GM12878 (cell line): ENCODE results near the gene BFSP2. TPM values are rescaled to one million over a fixed set of nuclear protein-coding genes. Genes with fewer than 3 reads are reported as not detected.

Experiments used
- ATAC-seq: fragments of 200-7000 bp; cut with Tn5 transposase; 3 replicates; pipeline ENCODE4 v1.9.1; 2020; ENCODE audit warnings: mild to moderate bottlenecking, moderate library complexity
- BruUV-seq: library from RNA; stranded (reverse); fragments of 400-500 nt; replicated peaks from 2 replicates; lab custom pipeline; 2021; lab: Mats Ljungman, UMichigan
- CTCF ChIA-PET: fragments of 300-600 bp; sonication (Branson Sonifier 250); formaldehyde crosslinking; extraction: SDS; loops from one replicate; lab custom pipeline; 2021; ENCODE audit warnings: inconsistent platforms; lab: Yijun Ruan, JAX
- POLR2A ChIA-PET: fragments of 350-600 bp; formaldehyde crosslinking; extraction: SDS; loops from one replicate; lab custom pipeline; 2021; ENCODE audit warnings: inconsistent platforms; lab: Charles Lee
- RAD21 ChIA-PET: fragments of 300-600 bp; sonication (Branson Sonifier 250); formaldehyde crosslinking; loops from one replicate; lab custom pipeline; 2023; ENCODE audit warnings: antibody characterized with exemption; ENCODE audit not compliant: unreplicated experiment; lab: Charles Lee
- SMC1A ChIA-PET: fragments of 300-600 bp; sonication (Branson Sonifier 250); formaldehyde crosslinking; loops from one replicate; lab custom pipeline; 2023; ENCODE audit not compliant: unreplicated experiment, uncharacterized antibody; lab: Charles Lee
- DNase-seq: peaks from one replicate; pipeline ENCODE4 v3.0.0-alpha.2; 2011; ENCODE audit warnings: low read depth, low spot score
- FAIRE-seq: peaks from 3 replicates; lab custom pipeline; 2011; peaks lifted over from hg19 to GRCh38; lab: Jason Lieb, UNC
- H2AFZ ChIP-seq: 2 replicates; pipeline ENCODE4 v1.6.0; 2011; ENCODE audit warnings: low read depth, low read length, control low read depth; ENCODE audit not compliant: control insufficient read depth
- H3K27ac ChIP-seq: 2 replicates; pipeline ENCODE4 v1.5.1; 2011; ENCODE audit warnings: control low read depth; ENCODE audit not compliant: control insufficient read depth, insufficient read depth
- H3K27me3 ChIP-seq, 2 experiments: replicated peaks in 1 of 2; 2 replicates each; pipeline versions ENCODE4 v1.6.0 to v1.6.1; 2011; ENCODE audit warnings: low read length in 1 of 2; ENCODE audit not compliant: control insufficient read depth in 2 of 2, insufficient read depth in 2 of 2
- H3K36me3 ChIP-seq, 2 experiments: 2 replicates each; pipeline ENCODE4 v1.5.1; 2011; ENCODE audit warnings: low read length in 1 of 2; ENCODE audit not compliant: control insufficient read depth in 2 of 2, insufficient read depth in 2 of 2
- H3K4me1 ChIP-seq: 2 replicates; pipeline ENCODE4 v1.6.1; 2011; ENCODE audit warnings: mild to moderate bottlenecking, low read length, moderate library complexity, mixed read lengths; ENCODE audit not compliant: control insufficient read depth, insufficient read depth
- H3K4me2 ChIP-seq: 2 replicates; pipeline ENCODE4 v1.6.0; 2011; ENCODE audit warnings: control low read depth; ENCODE audit not compliant: control insufficient read depth, insufficient read depth
- H3K4me3 ChIP-seq: fragments of 200-600 bp; sonication (generic); 2 replicates; pipeline ENCODE4 v1.5.1; 2016
- H3K79me2 ChIP-seq: 2 replicates; pipeline ENCODE4 v1.6.0; 2011; ENCODE audit warnings: low read length; ENCODE audit not compliant: control insufficient read depth, insufficient read depth
- H3K9ac ChIP-seq: 2 replicates; pipeline ENCODE4 v1.8.0; 2011; ENCODE audit warnings: low read length, control low read depth, mixed read lengths; ENCODE audit not compliant: control insufficient read depth, insufficient read depth
- H3K9me3 ChIP-seq: replicated peaks from 3 replicates; pipeline ENCODE4 v1.5.1; 2011; ENCODE audit warnings: mild to moderate bottlenecking, low read length; ENCODE audit not compliant: control insufficient read depth, insufficient read depth
- H4K20me1 ChIP-seq: 2 replicates; pipeline ENCODE4 v1.6.0; 2011; ENCODE audit not compliant: control insufficient read depth, insufficient read depth
- CBFB ChIP-seq: IDR thresholded peaks from 2 replicates; pipeline ENCODE4 v1.6.1; 2016; ENCODE audit warnings: antibody characterized with exemption, low read depth
- EZH2 ChIP-seq: IDR thresholded peaks from 2 replicates; pipeline ENCODE4 v1.6.1; 2012; ENCODE audit warnings: low read depth, mild to moderate bottlenecking, control low read depth, inconsistent platforms, low read length, borderline replicate concordance; ENCODE audit not compliant: control insufficient read depth
- MEF2B ChIP-seq: fragments of 450-650 bp; IDR thresholded peaks from 2 replicates; pipeline ENCODE4 v1.6.1; 2018; ENCODE audit warnings: mild to moderate bottlenecking, moderate library complexity; ENCODE audit not compliant: partially characterized antibody, poor library complexity, severe bottlenecking
- NFXL1 ChIP-seq: fragments of 450-650 bp; IDR thresholded peaks from 2 replicates; pipeline ENCODE4 v1.6.1; 2017; ENCODE audit warnings: antibody characterized with exemption, mild to moderate bottlenecking, borderline replicate concordance
- PAX5 ChIP-seq: IDR thresholded peaks from 2 replicates; pipeline ENCODE4 v1.6.1; 2011; ENCODE audit warnings: low read depth, low read length, borderline replicate concordance
- POLR2AphosphoS2 ChIP-seq: IDR thresholded peaks from 2 replicates; pipeline ENCODE4 v1.6.1; 2011; ENCODE audit warnings: low read depth, mild to moderate bottlenecking, low read length, improper control_type of control experiment, moderate library complexity
- RFX5 ChIP-seq: IDR thresholded peaks from 2 replicates; pipeline ENCODE4 v1.6.1; 2011; ENCODE audit warnings: low read depth, low read length, improper control_type of control experiment
- YBX1 ChIP-seq: fragments of 450-650 bp; IDR thresholded peaks from 2 replicates; pipeline ENCODE4 v1.6.1; 2016; ENCODE audit warnings: antibody characterized with exemption
- WGBS: methylation state at CpG from one replicate; pipeline ENCODE4 v1.1.6; 2016; ENCODE audit warnings: low lambda C conversion rate; ENCODE audit not compliant: insufficient replicate concordance, insufficient coverage; ENCODE audit errors: missing lambda C conversion rate; 5-methylcytosine and 5-hydroxymethylcytosine counted together
- in situ Hi-C: fragments of 300-500 bp; cut with MboI; formaldehyde crosslinking; loops from 9 replicates; pipeline ENCODE4 v1.14.3; 2018; ENCODE audit warnings: mixed read lengths
- intact Hi-C: fragments of 100-400 bp; cut with micrococcal nuclease; formaldehyde crosslinking; loops from one replicate; pipeline ENCODE4 v1.14.2; 2022; ENCODE audit not compliant: unreplicated experiment
- polyA plus RNA-seq, 11 experiments: library from polyadenylated mRNA; depleted of rRNA in 4 of 11; unstranded in 6 of 11; stranded (reverse) in 5 of 11; fragments of >200 nt; fragmentation: Nextera tagmentation in 4 of 11; fragmentation: Illumina TruSeq in 1 of 11; extraction: Ambion mirVana in 4 of 11; extraction: Trizol in 1 of 11; gene quantifications; 1 replicate in 1 of 11; 2 replicates in 10 of 11; pipeline versions ENCODE4 v1.2.1 to v1.2.3, GENCODE V29; 2011 to 2016; ENCODE audit warnings: inconsistent platforms in 2 of 11, missing spikeins in 2 of 11, low read depth in 1 of 11
- total RNA-seq, 4 experiments: library from RNA; depleted of rRNA in 3 of 4; stranded (reverse); fragments of >200 nt in 3 of 4; fragmentation: Illumina TruSeq in 1 of 4; extraction: Trizol in 1 of 4; gene quantifications; 2 replicates each; pipeline versions ENCODE4 v1.2.1 to v1.2.3, GENCODE V29; 2013 to 2021
- TF ChIP-seq, protein P1 (sequence below): fragments of 450-650 bp; IDR thresholded peaks from 2 replicates; pipeline ENCODE4 v1.6.1; 2018; ENCODE audit warnings: borderline replicate concordance, mild to moderate bottlenecking; ENCODE audit not compliant: partially characterized antibody

The BFSP2 gene
- total and polyA plus RNA-seq, 10 of the 15 experiments (the other 5 are each of a cell fraction or from before 2014, with no cell fraction given): 1.5 to 20.4 (median 7.3) TPM

- in situ Hi-C loops: loop anchor here (25.0 kb wide), 1 partner anchor 853 kb away; no protein-coding TSS in a partner anchor
Observed at GRCh38 chr3:133390715-133391114, 9.1 kb upstream of the BFSP2 start.

More at GRCh38 chr3:133390715-133391114, 9.1 kb upstream of the BFSP2 start:
- WGBS: 44% methylated on average over 4 of the region's 4 CpGs
- ChIA-PET CTCF (interaction anchor here (1.3 kb wide), 1 partner anchor 660 kb away, joined by 4 read pairs; no protein-coding TSS in a partner anchor), POLR2A (no interaction called here), RAD21 (interaction anchor here (0.8 kb wide), 1 partner anchor 9 kb away, joined by 3 read pairs; no protein-coding TSS in a partner anchor), SMC1A (interaction anchor here (0.6 to 1.1 kb wide), 4 partner anchors 10 to 188 kb away, joined by 3 read pairs; no protein-coding TSS in a partner anchor)
- ATAC-seq (no peak), DNase-seq (no peak), FAIRE-seq (no peak)
- H3K4me3 ChIP-seq: no peak overlapping the region
- H3K79me2 ChIP-seq: no peaks in the 10 kb centered on the region
- no TSS peak for BruUV-seq
- no peaks in the 10 kb centered on the region for H3K9me3 ChIP-seq
- H3K27ac ChIP-seq: no peak overlapping the region
- H3K9ac ChIP-seq: no peak overlapping the region
- H3K27me3 ChIP-seq: no peaks in the 10 kb centered on the region
- no peak overlapping the region for H3K4me2 ChIP-seq
- H4K20me1 ChIP-seq: no peaks in the 10 kb centered on the region
- H3K4me1 ChIP-seq: no peaks in the 10 kb centered on the region
- no peaks in the 10 kb centered on the region for H3K36me3 ChIP-seq
- no peak overlapping the region for H2AFZ ChIP-seq
- intact Hi-C loops: no loop called here
- TF ChIP-seq RFX5: no peak
- TF ChIP-seq NFXL1: no peak
- no peak for TF ChIP-seq EZH2
- no peak for TF ChIP-seq POLR2AphosphoS2
- no peak for TF ChIP-seq CBFB
- TF ChIP-seq, protein P1, sequence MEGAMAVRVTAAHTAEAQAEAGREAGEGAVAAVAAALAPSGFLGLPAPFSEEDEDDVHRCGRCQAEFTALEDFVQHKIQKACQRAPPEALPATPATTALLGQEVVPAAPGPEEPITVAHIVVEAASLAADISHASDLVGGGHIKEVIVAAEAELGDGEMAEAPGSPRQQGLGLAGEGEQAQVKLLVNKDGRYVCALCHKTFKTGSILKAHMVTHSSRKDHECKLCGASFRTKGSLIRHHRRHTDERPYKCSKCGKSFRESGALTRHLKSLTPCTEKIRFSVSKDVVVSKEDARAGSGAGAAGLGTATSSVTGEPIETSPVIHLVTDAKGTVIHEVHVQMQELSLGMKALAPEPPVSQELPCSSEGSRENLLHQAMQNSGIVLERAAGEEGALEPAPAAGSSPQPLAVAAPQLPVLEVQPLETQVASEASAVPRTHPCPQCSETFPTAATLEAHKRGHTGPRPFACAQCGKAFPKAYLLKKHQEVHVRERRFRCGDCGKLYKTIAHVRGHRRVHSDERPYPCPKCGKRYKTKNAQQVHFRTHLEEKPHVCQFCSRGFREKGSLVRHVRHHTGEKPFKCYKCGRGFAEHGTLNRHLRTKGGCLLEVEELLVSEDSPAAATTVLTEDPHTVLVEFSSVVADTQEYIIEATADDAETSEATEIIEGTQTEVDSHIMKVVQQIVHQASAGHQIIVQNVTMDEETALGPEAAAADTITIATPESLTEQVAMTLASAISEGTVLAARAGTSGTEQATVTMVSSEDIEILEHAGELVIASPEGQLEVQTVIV: no peak
- TF ChIP-seq YBX1: no peak
- no peak for TF ChIP-seq PAX5
- TF ChIP-seq MEF2B: no peak
